A549 (cell line): ENCODE data around the gene LECT2. TPM values are rescaled to one million over a fixed set of nuclear protein-coding genes. Genes with fewer than 3 reads are reported as not detected.
A peak's percentile ranks its signal among the peaks of the same experiment; 100 is the strongest.

Experiments
- ATAC-seq, 2 experiments: fragments of 200-7000 bp in 1 of 2; fragments of >200 bp in 1 of 2; cut with Nextera tagmentation in 1 of 2; cut with Tn5 transposase in 1 of 2; 3 replicates each; pipeline versions ENCODE4 v1.8.0 to v1.9.1; 2018 to 2020; ENCODE audit warnings: mild to moderate bottlenecking in 1 of 2, moderate library complexity in 1 of 2
- CTCF ChIA-PET: fragments of 300-600 bp; sonication (Branson Sonifier 250); formaldehyde crosslinking; extraction: SDS; loops from one replicate; lab custom pipeline; 2021; ENCODE audit warnings: antibody characterized with exemption, inconsistent platforms; lab: Yijun Ruan, JAX
- POLR2A ChIA-PET: fragments of 350-600 bp; formaldehyde crosslinking; extraction: SDS; loops from one replicate; lab custom pipeline; 2021; ENCODE audit warnings: antibody characterized with exemption, inconsistent platforms; lab: Yijun Ruan, JAX
- DNase-seq, 2 experiments: peaks; one replicate each; pipeline versions ENCODE4 v3.0.0 to v3.0.0-alpha.2; 2011 to 2016; ENCODE audit warnings: low read depth in 1 of 2, low spot score in 1 of 2
- FAIRE-seq: peaks from 2 replicates; lab custom pipeline; 2011; peaks lifted over from hg19 to GRCh38; lab: Jason Lieb, UNC
- H3K27ac ChIP-seq, 2 experiments: fragments of >200 bp; sonication (Bioruptor Twin); formaldehyde crosslinking; 3 replicates each; pipeline ENCODE4 v1.5.1; 2016 to 2017
- H3K4me1 ChIP-seq: fragments of >200 bp; sonication (Bioruptor Twin); formaldehyde crosslinking; 3 replicates; pipeline ENCODE4 v1.6.1; 2016
- H3K4me2 ChIP-seq: fragments of >200 bp; sonication (Bioruptor Twin); formaldehyde crosslinking; 3 replicates; pipeline ENCODE4 v1.6.1; 2016
- H3K4me3 ChIP-seq: fragments of >200 bp; sonication (Bioruptor Twin); formaldehyde crosslinking; 3 replicates; pipeline ENCODE4 v1.5.1; 2016
- H3K9me3 ChIP-seq: fragments of >200 bp; sonication (Bioruptor Twin); formaldehyde crosslinking; 3 replicates; pipeline ENCODE4 v1.6.1; 2016
- BHLHE40 ChIP-seq: IDR thresholded peaks from 2 replicates; pipeline ENCODE4 v1.6.1; 2012; ENCODE audit warnings: low read depth, low read length, inconsistent platforms
- CEBPB ChIP-seq, 2 experiments: fragments of >200 bp in 1 of 2; sonication (Bioruptor Twin) in 1 of 2; formaldehyde crosslinking in 1 of 2; IDR thresholded peaks; 2 replicates each; pipeline ENCODE4 v1.6.1; 2012 to 2016
- CHD2 ChIP-seq: fragments of 150-350 bp; IDR thresholded peaks from 2 replicates; pipeline ENCODE4 v1.6.1; 2014; ENCODE audit warnings: low read length; ENCODE audit not compliant: partially characterized antibody
- CHD4 ChIP-seq: fragments of 200-600 bp; sonication (generic); IDR thresholded peaks from 2 replicates; pipeline ENCODE4 v1.6.1; 2016; ENCODE audit warnings: antibody characterized with exemption, mild to moderate bottlenecking, borderline replicate concordance
- EHMT2 ChIP-seq: fragments of 200-600 bp; sonication (generic); IDR thresholded peaks from 2 replicates; pipeline ENCODE4 v1.6.1; 2016; ENCODE audit warnings: antibody characterized with exemption, low read depth, mild to moderate bottlenecking, moderate library complexity
- ELK1 ChIP-seq: fragments of 150-350 bp; IDR thresholded peaks from 2 replicates; pipeline ENCODE4 v1.6.1; 2014; ENCODE audit warnings: low read depth, mild to moderate bottlenecking, low read length
- EP300 ChIP-seq, 2 experiments: fragments of >200 bp; sonication (Bioruptor Twin); formaldehyde crosslinking; IDR thresholded peaks; 2 replicates in 1 of 2; 3 replicates in 1 of 2; pipeline ENCODE4 v1.6.1; 2016 to 2017
- FOSL2 ChIP-seq, 2 experiments: fragments of 450-650 bp in 1 of 2; fragments of >200 bp in 1 of 2; sonication (Bioruptor Twin) in 1 of 2; formaldehyde crosslinking; IDR thresholded peaks; 2 replicates each; pipeline versions ENCODE4 v1.5.0 to v1.6.1; 2016 to 2020; ENCODE audit warnings: mild to moderate bottlenecking in 1 of 2, moderate library complexity in 1 of 2
- FOXS1 ChIP-seq: fragments of 250-450 bp; sonication (Bioruptor Pico); IDR thresholded peaks from 2 replicates; pipeline ENCODE4 v1.5.0; 2020; ENCODE audit warnings: mild to moderate bottlenecking, moderate library complexity
- GATA3 ChIP-seq: IDR thresholded peaks from 2 replicates; pipeline ENCODE4 v1.6.1; 2012; ENCODE audit warnings: borderline replicate concordance
- HEYL ChIP-seq: fragments of 250-450 bp; sonication (Bioruptor Pico); IDR thresholded peaks from 2 replicates; pipeline ENCODE4 v1.8.0; 2021; ENCODE audit warnings: mild to moderate bottlenecking, moderate library complexity
- HMGXB4 ChIP-seq: fragments of 250-450 bp; sonication (Bioruptor Pico); IDR thresholded peaks from 2 replicates; pipeline ENCODE4 v1.5.0; 2021; ENCODE audit warnings: mild to moderate bottlenecking, moderate library complexity, borderline replicate concordance
- KDM1A ChIP-seq: fragments of 200-600 bp; sonication (generic); IDR thresholded peaks from 2 replicates; pipeline ENCODE4 v1.6.1; 2016; ENCODE audit warnings: low read depth, mild to moderate bottlenecking
- KDM5A ChIP-seq: fragments of 200-600 bp; sonication (generic); IDR thresholded peaks from 2 replicates; pipeline ENCODE4 v1.6.1; 2016; ENCODE audit warnings: antibody characterized with exemption, mild to moderate bottlenecking
- POLR2AphosphoS2 ChIP-seq: conservative IDR thresholded peaks from 2 replicates; pipeline ENCODE4 v1.6.1; 2012; ENCODE audit warnings: low read length, improper control_type of control experiment, inconsistent platforms
- RARB ChIP-seq: fragments of 250-450 bp; sonication (Bioruptor Pico); IDR thresholded peaks from 2 replicates; pipeline ENCODE4 v1.8.0; 2021; ENCODE audit warnings: mild to moderate bottlenecking, moderate library complexity
- RCOR1 ChIP-seq: fragments of 150-350 bp; IDR thresholded peaks from 2 replicates; pipeline ENCODE4 v1.6.1; 2014; ENCODE audit warnings: antibody characterized with exemption, low read length, low read depth
- SMC3 ChIP-seq: fragments of >200 bp; sonication (Bioruptor Twin); formaldehyde crosslinking; IDR thresholded peaks from 3 replicates; pipeline ENCODE4 v1.6.1; 2018; ENCODE audit warnings: inconsistent platforms
- SREBF2 ChIP-seq: fragments of 450-650 bp; IDR thresholded peaks from 2 replicates; pipeline ENCODE4 v1.6.1; 2014; ENCODE audit warnings: mild to moderate bottlenecking, moderate library complexity
- TFCP2L1 ChIP-seq: fragments of 250-450 bp; sonication (Bioruptor Pico); IDR thresholded peaks from 2 replicates; pipeline ENCODE4 v1.5.0; 2021; ENCODE audit warnings: mild to moderate bottlenecking
- TP53 ChIP-seq: fragments of 250-450 bp; sonication (Bioruptor Pico); IDR thresholded peaks from 2 replicates; pipeline ENCODE4 v1.5.0; 2021; ENCODE audit warnings: mild to moderate bottlenecking, moderate library complexity
- ZC3H11A ChIP-seq: fragments of 450-650 bp; IDR thresholded peaks from 2 replicates; pipeline ENCODE4 v1.6.1; 2014; ENCODE audit warnings: antibody characterized with exemption, mild to moderate bottlenecking
- WGBS: methylation state at CpG from one replicate; pipeline ENCODE4 v1.1.6; 2017; ENCODE audit errors: missing lambda C conversion rate; 5-methylcytosine and 5-hydroxymethylcytosine counted together
- polyA plus RNA-seq, 4 experiments: library from polyadenylated mRNA; depleted of rRNA in 3 of 4; stranded (reverse); fragments of >200 nt; fragmentation: RNase III in 1 of 4; extraction: RNeasy Plus Mini Kit Qiagen cat#74134 plus additional on column Dnase treatment in 1 of 4; gene quantifications; 2 replicates in 3 of 4; 3 replicates in 1 of 4; pipeline ENCODE4 v1.2.3, GENCODE V29; 2011 to 2017
- TF ChIP-seq, protein P1 (sequence below): fragments of >200 bp; sonication (Bioruptor Twin); formaldehyde crosslinking; IDR thresholded peaks from 3 replicates; pipeline ENCODE4 v1.6.1; 2016
- TF ChIP-seq, protein P2 (sequence below): IDR thresholded peaks from 2 replicates; pipeline ENCODE4 v1.6.1; 2012
- TF ChIP-seq, protein P3 (sequence below): fragments of >200 bp; sonication (Bioruptor Twin); formaldehyde crosslinking; IDR thresholded peaks from 3 replicates; pipeline ENCODE4 v1.5.1; 2016

Gene LECT2
- polyA plus RNA-seq, 2 of the 4 experiments (the other 2 are of a cell fraction): not detected

GRCh38 chr5:135976216-135976615, 21.4 kb upstream of the LECT2 start:
- Histone ChIP-seq H3K9me3 (peaks cover 7% of the 10 kb centered on the region; the same call in 1 of the 3 replicates), H3K4me1 (peaks cover 64% of the 10 kb centered on the region), H3K4me3 (no peak overlapping the region), H3K4me2 (no peak overlapping the region), H3K27ac (peak overlapping the region; percentile 85 to 86)
- ATAC-seq: no peak
- CTCF ChIA-PET: interaction anchor here (0.6 to 3.8 kb wide), 7 partner anchors 26 to 106 kb away, joined by 3 to 32 read pairs (median 9); partner anchors contain the start of gene TGFBI
- POLR2A ChIA-PET: no interaction called here
- TF ChIP-seq CHD2: no peak
- TF ChIP-seq, protein P1, sequence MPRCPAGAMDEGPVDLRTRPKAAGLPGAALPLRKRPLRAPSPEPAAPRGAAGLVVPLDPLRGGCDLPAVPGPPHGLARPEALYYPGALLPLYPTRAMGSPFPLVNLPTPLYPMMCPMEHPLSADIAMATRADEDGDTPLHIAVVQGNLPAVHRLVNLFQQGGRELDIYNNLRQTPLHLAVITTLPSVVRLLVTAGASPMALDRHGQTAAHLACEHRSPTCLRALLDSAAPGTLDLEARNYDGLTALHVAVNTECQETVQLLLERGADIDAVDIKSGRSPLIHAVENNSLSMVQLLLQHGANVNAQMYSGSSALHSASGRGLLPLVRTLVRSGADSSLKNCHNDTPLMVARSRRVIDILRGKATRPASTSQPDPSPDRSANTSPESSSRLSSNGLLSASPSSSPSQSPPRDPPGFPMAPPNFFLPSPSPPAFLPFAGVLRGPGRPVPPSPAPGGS: no peak
- no peak for TF ChIP-seq TP53 (CRISPR knock-in tag)
- TF ChIP-seq ELK1: no peak
- no peak for TF ChIP-seq SREBF2
- no peak for TF ChIP-seq FOXS1 (CRISPR knock-in tag)
- TF ChIP-seq HEYL (CRISPR knock-in tag): no peak
- TF ChIP-seq EP300 (IDR thresholded peaks at IDR 0.05): no peak
- TF ChIP-seq CHD4: no peak
- WGBS: 91% methylated on average over 7 of the region's 7 CpGs
- peak; percentile 7 for FAIRE-seq
- DNase-seq: no peak

- Histone ChIP-seq H3K27ac (peak overlapping the region; percentile 85 to 86), H3K9me3 (peaks cover 7% of the 10 kb centered on the region; the same call in 1 of the 3 replicates), H3K4me3 (no peak overlapping the region), H3K4me1 (peaks cover 53% of the 10 kb centered on the region), H3K4me2 (no peak overlapping the region)
- 94% methylated on average over 4 of the region's 4 CpGs for WGBS
- FAIRE-seq: no peak
- POLR2A ChIA-PET: interaction anchor here (1.5 kb wide), 1 partner anchor 54 kb away, joined by 4 read pairs; the partner anchor contains the start of gene TGFBI
- TF ChIP-seq KDM5A: no peak
- no peak for TF ChIP-seq RCOR1
- TF ChIP-seq FOSL2 (IDR thresholded peaks at IDR 0.05): no peak
- TF ChIP-seq FOSL2 (CRISPR knock-in tag; IDR thresholded peaks at IDR 0.05): no peak
- TF ChIP-seq, protein P1: no peak
- TF ChIP-seq POLR2AphosphoS2: no peak
- no peak for TF ChIP-seq EHMT2
- no peak for TF ChIP-seq RARB
- TF ChIP-seq, protein P2, sequence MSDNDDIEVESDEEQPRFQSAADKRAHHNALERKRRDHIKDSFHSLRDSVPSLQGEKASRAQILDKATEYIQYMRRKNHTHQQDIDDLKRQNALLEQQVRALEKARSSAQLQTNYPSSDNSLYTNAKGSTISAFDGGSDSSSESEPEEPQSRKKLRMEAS: no peak
- no peak for TF ChIP-seq KDM1A
- TF ChIP-seq BHLHE40: no peak
- TF ChIP-seq TFCP2L1 (CRISPR knock-in tag): no peak
- TF ChIP-seq, protein P3, sequence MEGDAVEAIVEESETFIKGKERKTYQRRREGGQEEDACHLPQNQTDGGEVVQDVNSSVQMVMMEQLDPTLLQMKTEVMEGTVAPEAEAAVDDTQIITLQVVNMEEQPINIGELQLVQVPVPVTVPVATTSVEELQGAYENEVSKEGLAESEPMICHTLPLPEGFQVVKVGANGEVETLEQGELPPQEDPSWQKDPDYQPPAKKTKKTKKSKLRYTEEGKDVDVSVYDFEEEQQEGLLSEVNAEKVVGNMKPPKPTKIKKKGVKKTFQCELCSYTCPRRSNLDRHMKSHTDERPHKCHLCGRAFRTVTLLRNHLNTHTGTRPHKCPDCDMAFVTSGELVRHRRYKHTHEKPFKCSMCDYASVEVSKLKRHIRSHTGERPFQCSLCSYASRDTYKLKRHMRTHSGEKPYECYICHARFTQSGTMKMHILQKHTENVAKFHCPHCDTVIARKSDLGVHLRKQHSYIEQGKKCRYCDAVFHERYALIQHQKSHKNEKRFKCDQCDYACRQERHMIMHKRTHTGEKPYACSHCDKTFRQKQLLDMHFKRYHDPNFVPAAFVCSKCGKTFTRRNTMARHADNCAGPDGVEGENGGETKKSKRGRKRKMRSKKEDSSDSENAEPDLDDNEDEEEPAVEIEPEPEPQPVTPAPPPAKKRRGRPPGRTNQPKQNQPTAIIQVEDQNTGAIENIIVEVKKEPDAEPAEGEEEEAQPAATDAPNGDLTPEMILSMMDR: no peak
- TF ChIP-seq TP53 (CRISPR knock-in tag): no peak
- no peak for TF ChIP-seq HMGXB4 (CRISPR knock-in tag)
- TF ChIP-seq CEBPB (IDR thresholded peaks at IDR 0.05): no peak
- no peak for TF ChIP-seq SREBF2
- no peak for TF ChIP-seq SMC3
- TF ChIP-seq GATA3: no peak
- no peak for TF ChIP-seq ZC3H11A
- CTCF ChIA-PET: interaction anchor here (0.8 to 3.8 kb wide), 10 partner anchors 12 to 108 kb away, joined by 3 to 32 read pairs (median 4); partner anchors contain the start of gene TGFBI
- ATAC-seq: no peak
- DNase-seq: no peak
Observed at GRCh38 chr5:135975122-135975521, 20.3 kb upstream of the LECT2 start.
